Dendritic cell treated with granulocyte-macrophage colony-stimulating factor and Interleukin-4, amounts not matched to agents 40 ng/mL and 50 ng/mL, for 4 days (primary cell): ENCODE measurements around the gene ZFP36.
"Not testable (repeated sequence)": the region's sequence is repeated elsewhere in the genome, so short reads cannot be mapped to it uniquely, and the experiment has no call there.

Source experiments
- H3K27ac Mint-ChIP-seq: one replicate; pipeline ENCODE4 v1.8.0; 2022; ENCODE audit warnings: mild to moderate bottlenecking, mixed read lengths
- H3K27me3 Mint-ChIP-seq: one replicate; pipeline ENCODE4 v1.8.0; 2022; ENCODE audit warnings: mild to moderate bottlenecking, mixed read lengths
- H3K36me3 Mint-ChIP-seq: one replicate; pipeline ENCODE4 v1.8.0; 2022; ENCODE audit warnings: low read depth, mixed read lengths
- H3K4me1 Mint-ChIP-seq: one replicate; pipeline ENCODE4 v1.8.0; 2022; ENCODE audit warnings: low read depth, mixed read lengths
- H3K4me3 Mint-ChIP-seq: one replicate; pipeline ENCODE4 v1.8.0; 2022; ENCODE audit warnings: mild to moderate bottlenecking, moderate library complexity, mixed read lengths
- H3K9me3 Mint-ChIP-seq: one replicate; pipeline ENCODE4 v1.8.0; 2022; ENCODE audit warnings: mixed read lengths
- intact Hi-C: fragments of 100-400 bp; cut with micrococcal nuclease; formaldehyde crosslinking; loops from one replicate; pipeline ENCODE4 v1.15.0; 2022

ZFP36 gene

DNA sequence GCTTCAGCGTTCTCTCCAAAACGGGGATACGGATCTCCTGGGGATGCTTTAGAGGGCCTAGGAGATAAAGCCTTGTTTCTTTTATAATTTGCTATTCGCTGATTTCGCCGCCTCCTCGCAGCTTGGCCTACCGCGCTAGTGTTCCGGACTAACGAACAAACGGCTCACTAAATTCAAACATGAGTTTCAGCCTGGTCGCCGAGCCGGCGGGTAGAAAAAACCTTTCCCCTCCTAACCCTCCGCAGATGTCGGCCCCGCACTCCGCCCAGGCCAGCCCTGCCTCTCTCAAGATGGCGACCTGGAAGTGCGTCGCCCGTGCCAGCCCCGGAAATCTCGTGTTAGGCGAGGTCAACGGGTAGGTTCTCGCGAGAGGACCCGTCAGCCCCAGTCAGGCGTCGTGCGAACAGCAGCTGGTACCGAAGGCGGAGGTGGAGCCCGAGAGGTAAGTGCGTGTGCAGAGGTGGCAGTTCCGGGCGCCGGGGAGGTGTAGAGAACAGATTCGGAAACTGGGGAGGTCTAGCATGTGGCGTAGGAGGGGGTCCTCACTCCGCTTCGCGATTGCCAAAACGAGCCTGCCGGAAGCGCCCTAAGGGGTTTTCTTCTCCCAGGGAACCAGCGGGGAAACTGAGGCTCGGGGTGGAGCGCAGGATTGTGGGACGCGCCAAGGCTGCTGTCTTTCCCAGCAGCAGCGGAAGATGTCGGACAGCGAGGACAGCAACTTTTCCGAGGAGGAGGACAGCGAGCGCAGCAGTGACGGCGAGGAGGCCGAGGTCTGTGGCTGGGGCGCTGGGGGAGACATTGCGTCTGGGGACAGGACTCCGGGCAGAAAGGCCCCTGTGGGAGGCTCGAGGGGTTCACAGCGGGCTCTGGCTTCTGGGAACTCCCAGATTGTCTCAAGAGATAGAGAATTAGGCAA, 38.8 kb downstream of the ZFP36 start, which contains the start of gene SUPT5H:
TSS of gene SUPT5H (plus strand) at position 387 of the 916 bp plus-strand sequence. CDS start at position 696, 309 bp downstream.
- Mint-ChIP-seq H3K27me3 (no peaks in the 10 kb centered on the region), H3K4me1 (peaks cover 45% of the 10 kb centered on the region), H3K9me3 (no peaks in the 10 kb centered on the region), H3K36me3 (peaks cover 51% of the 10 kb centered on the region), H3K27ac (peak within 1 kb of the TSS; percentile 98), H3K4me3 (peak within 1 kb of the TSS; percentile 98)
- intact Hi-C loops = loop anchor here (1.0 to 2.0 kb wide), 3 partner anchors 9 to 87 kb away; partner anchors contain the start of genes EID2B and TIMM50

- intact Hi-C loops = no loop called here
- Mint-ChIP-seq H3K27me3 (no peaks in the 10 kb centered on the region), H3K36me3 (peaks cover 57% of the 10 kb centered on the region), H3K9me3 (no peaks in the 10 kb centered on the region), H3K4me3 (peak overlapping the region; percentile 98), H3K4me1 (peaks cover 48% of the 10 kb centered on the region), H3K27ac (peak overlapping the region; percentile 98)
These were observed 39.9 kb downstream of the ZFP36 start for GRCh38 chr19:39446365-39447084.

DNA sequence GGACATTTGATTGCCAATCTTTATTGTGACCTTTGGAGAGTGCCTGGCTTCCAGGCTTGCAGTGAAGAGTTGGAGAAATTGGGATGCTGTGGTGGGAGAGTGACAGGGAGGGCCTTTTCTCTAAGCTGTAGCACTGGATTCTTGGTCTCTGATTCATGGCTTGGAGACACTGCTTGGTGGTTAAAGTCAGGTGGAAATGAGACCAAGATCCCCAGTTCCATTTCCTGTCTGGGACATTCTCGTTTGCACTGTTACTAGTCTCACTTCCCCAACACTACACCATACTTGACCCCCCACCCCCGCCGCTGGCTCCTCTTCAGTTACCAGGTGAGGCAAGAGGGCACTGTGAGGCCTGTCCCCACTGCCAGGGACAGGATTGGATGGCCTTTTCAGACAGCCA, 41.6 kb downstream of the ZFP36 start:
- H3K4me3 Mint-ChIP-seq = no peak overlapping the region
- H3K36me3 Mint-ChIP-seq = peaks cover 74% of the 10 kb centered on the region
- H3K27me3 Mint-ChIP-seq = no peaks in the 10 kb centered on the region
- H3K9me3 Mint-ChIP-seq = no peaks in the 10 kb centered on the region
- H3K4me1 Mint-ChIP-seq = peaks cover 62% of the 10 kb centered on the region
- intact Hi-C loops = no loop called here
- H3K27ac Mint-ChIP-seq = peak overlapping the region; percentile 51

DNA sequence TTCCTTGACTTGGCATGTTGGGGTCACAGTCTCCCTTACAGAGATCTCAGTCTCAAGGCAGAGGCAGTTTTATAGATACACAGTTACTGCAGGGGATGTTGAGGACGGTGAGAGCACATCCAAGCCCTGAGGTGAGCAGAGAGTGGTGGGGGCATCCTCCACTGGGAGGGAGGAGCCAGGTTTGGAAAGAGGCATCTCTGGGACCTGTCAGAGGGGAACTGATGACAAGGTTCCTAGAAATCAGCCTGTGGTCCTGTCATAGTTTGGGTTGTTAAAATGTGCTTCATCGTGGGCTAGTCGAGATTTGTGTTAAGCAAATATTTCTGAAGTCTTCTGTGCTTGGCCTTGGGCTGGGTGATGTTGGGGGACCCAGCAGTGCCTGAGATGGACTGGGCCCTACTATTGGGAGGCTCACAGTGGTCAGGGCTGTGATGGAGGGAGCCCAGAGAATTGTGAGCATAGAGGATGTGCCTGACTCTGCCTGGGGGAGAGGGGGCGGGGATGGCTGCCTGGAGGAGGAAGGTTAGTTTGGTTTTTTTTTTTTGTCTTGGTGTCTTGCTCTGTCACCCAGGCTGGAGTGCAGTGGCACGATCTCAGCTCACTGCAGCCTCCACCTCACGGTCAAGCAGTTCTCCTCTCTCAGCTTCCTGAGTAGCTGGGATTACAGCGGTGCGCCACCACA, 42.6 kb downstream of the ZFP36 start:
- Mint-ChIP-seq H3K36me3 (peaks cover 84% of the 10 kb centered on the region), H3K27me3 (no peaks in the 10 kb centered on the region), H3K9me3 (no peaks in the 10 kb centered on the region), H3K4me1 (peaks cover 62% of the 10 kb centered on the region), H3K27ac (peak overlapping the region; percentile 51), H3K4me3 (no peak overlapping the region)
- intact Hi-C loops = no loop called here

GRCh38 chr19:39451257-39451656, 44.6 kb downstream of the ZFP36 start:
- peaks cover 85% of the 10 kb centered on the region for H3K36me3 Mint-ChIP-seq
- peaks cover 59% of the 10 kb centered on the region for H3K4me1 Mint-ChIP-seq
- H3K4me3 Mint-ChIP-seq, intact Hi-C loops, H3K27me3 Mint-ChIP-seq, H3K27ac Mint-ChIP-seq, H3K9me3 Mint-ChIP-seq: not testable (repeated sequence)
